ENCODE measurements around the gene SPAG9. TPM values are rescaled to one million over a fixed set of nuclear protein-coding genes. Genes with fewer than 3 reads are reported as not detected.

SPAG9 gene
- total RNA-seq, 2 experiments from 2014 or later, result 58.0 to 58.7 TPM

GRCh38 chr17:51154176-51154575 is 33.5 kb upstream of the SPAG9 start:
- H3K36me3 Mint-ChIP-seq, result peaks cover 21% of the 10 kb centered on the region
- no peak for DNase-seq

GRCh38 chr17:51153210-51154072 is 32.8 kb upstream of the SPAG9 start, which contains the start of gene NME1:
Gene NME1 (plus strand): TSS chr17:51153559. CDS start chr17:51155655, 2,096 bp downstream.
- intact Hi-C loops (cut with micrococcal nuclease), result loop anchor here (1.0 to 5.0 kb wide), 7 partner anchors 13 to 301 kb away; partner anchors contain the start of gene NME2
- Mint-ChIP-seq H3K27ac (no peak within 1 kb of the TSS), H3K4me3 (no peak within 1 kb of the TSS), H3K27me3 (no peaks in the 10 kb centered on the region), H3K9me3 (no peaks in the 10 kb centered on the region), H3K4me1 (ENCODE audit: low read depth) (peaks cover 19% of the 10 kb centered on the region), H3K36me3 (peaks cover 18% of the 10 kb centered on the region)
- ChIA-PET POLR2A (interaction anchor here (0.7 to 1.5 kb wide), 14 partner anchors 10 to 289 kb away, joined by 3 to 16 read pairs (median 4); partner anchors contain the start of genes NME2, SPAG9 and TOB1), CTCF (interaction anchor here (0.6 to 4.3 kb wide), 35 partner anchors 10 to 301 kb away, joined by 3 to 124 read pairs (median 4); partner anchors contain the start of genes NME2, SPAG9 and TOB1)
- DNase-seq, result peak; percentile 99

More at GRCh38 chr17:51154176-51154575, 33.5 kb upstream of the SPAG9 start:
- Mint-ChIP-seq H3K9me3 (no peaks in the 10 kb centered on the region), H3K27me3 (no peaks in the 10 kb centered on the region), H3K4me3 (no peak overlapping the region), H3K4me1 (ENCODE audit: low read depth) (peaks cover 19% of the 10 kb centered on the region), H3K27ac (no peak overlapping the region)
- POLR2A ChIA-PET, result interaction anchor here (1.0 to 1.3 kb wide), 3 partner anchors 11 to 107 kb away, joined by 3 to 16 read pairs (median 4); partner anchors contain the start of gene NME2
- intact Hi-C loops (cut with micrococcal nuclease), result loop anchor here (5.0 kb wide), 1 partner anchor 302 kb away; no protein-coding TSS in a partner anchor
- CTCF ChIA-PET, result interaction anchor here (1.2 to 4.3 kb wide), 6 partner anchors 10 to 152 kb away, joined by 4 to 124 read pairs (median 22); partner anchors contain the start of genes NME2 and SPAG9

GRCh38 chr17:51152766-51153209 is 32.1 kb upstream of the SPAG9 start:
- CTCF ChIA-PET, result interaction anchor here (0.7 to 4.3 kb wide), 23 partner anchors 11 to 300 kb away, joined by 3 to 124 read pairs (median 5); partner anchors contain the start of genes NME2, SPAG9 and TOB1

GRCh38 chr17:51150932-51151331 is 30.3 kb upstream of the SPAG9 start:
- Mint-ChIP-seq H3K9me3 (no peaks in the 10 kb centered on the region), H3K4me1 (ENCODE audit: low read depth) (peaks cover 30% of the 10 kb centered on the region), H3K27ac (no peak overlapping the region), H3K27me3 (no peaks in the 10 kb centered on the region), H3K4me3 (no peak overlapping the region), H3K36me3 (peaks cover 6% of the 10 kb centered on the region)
- CTCF ChIA-PET, result interaction anchor here (4.3 kb wide), 1 partner anchor 149 kb away, joined by 124 read pairs; no protein-coding TSS in a partner anchor
- DNase-seq, result no peak
- intact Hi-C loops (cut with micrococcal nuclease), result loop anchor here (5.0 kb wide), 1 partner anchor 299 kb away; no protein-coding TSS in a partner anchor
- POLR2A ChIA-PET, result no interaction called here

More at GRCh38 chr17:51152766-51153209, 32.1 kb upstream of the SPAG9 start:
- no peaks in the 10 kb centered on the region for H3K27me3 Mint-ChIP-seq
- H3K27ac Mint-ChIP-seq, result no peak overlapping the region
- DNase-seq, result no peak
- H3K9me3 Mint-ChIP-seq, result no peaks in the 10 kb centered on the region
- H3K36me3 Mint-ChIP-seq, result peaks cover 17% of the 10 kb centered on the region
- H3K4me3 Mint-ChIP-seq, result no peak overlapping the region
- H3K4me1 Mint-ChIP-seq (ENCODE audit: low read depth), result peaks cover 23% of the 10 kb centered on the region
- intact Hi-C loops (cut with micrococcal nuclease), result loop anchor here (1.0 to 5.0 kb wide), 7 partner anchors 14 to 300 kb away; partner anchors contain the start of gene NME2
- POLR2A ChIA-PET, result interaction anchor here (0.9 to 1.5 kb wide), 12 partner anchors 10 to 288 kb away, joined by 3 to 16 read pairs (median 4); partner anchors contain the start of genes NME2, SPAG9 and TOB1

GRCh38 chr17:51149163-51149562 is 28.5 kb upstream of the SPAG9 start:
- Mint-ChIP-seq H3K4me3 (no peak overlapping the region), H3K9me3 (no peaks in the 10 kb centered on the region), H3K36me3 (no peaks in the 10 kb centered on the region), H3K27me3 (no peaks in the 10 kb centered on the region), H3K27ac (no peak overlapping the region), H3K4me1 (ENCODE audit: low read depth) (peaks cover 21% of the 10 kb centered on the region)
- no peak for DNase-seq
- CTCF ChIA-PET, result interaction anchor here (0.7 to 3.1 kb wide), 3 partner anchors 29 to 148 kb away, joined by 3 to 22 read pairs (median 8); partner anchors contain the start of gene SPAG9
- POLR2A ChIA-PET, result no interaction called here
- intact Hi-C loops (cut with micrococcal nuclease), result no loop called here

GRCh38 chr17:51147650-51148049 is 27.0 kb upstream of the SPAG9 start:
- intact Hi-C loops (cut with micrococcal nuclease), result loop anchor here (1.0 kb wide), 1 partner anchor 26 kb away; no protein-coding TSS in a partner anchor
- ChIA-PET POLR2A (interaction anchor here (0.6 kb wide), 1 partner anchor 120 kb away, joined by 3 read pairs; no protein-coding TSS in a partner anchor), CTCF (interaction anchor here (0.6 to 3.1 kb wide), 4 partner anchors 27 to 284 kb away, joined by 3 to 22 read pairs (median 6); partner anchors contain the start of gene SPAG9)
- Mint-ChIP-seq H3K4me1 (ENCODE audit: low read depth) (peaks cover 21% of the 10 kb centered on the region), H3K4me3 (no peak overlapping the region), H3K27me3 (no peaks in the 10 kb centered on the region), H3K27ac (peak overlapping the region; percentile 13), H3K36me3 (no peaks in the 10 kb centered on the region), H3K9me3 (no peaks in the 10 kb centered on the region)
- DNase-seq, result peak; percentile 49

GRCh38 chr17:51144266-51145022 is 23.8 kb upstream of the SPAG9 start:
- no peaks in the 10 kb centered on the region for H3K36me3 Mint-ChIP-seq
- H3K27ac Mint-ChIP-seq, result no peak overlapping the region
- ChIA-PET POLR2A (no interaction called here), CTCF (interaction anchor here (1.8 kb wide), 1 partner anchor 143 kb away, joined by 4 read pairs; no protein-coding TSS in a partner anchor)
- H3K4me3 Mint-ChIP-seq, result no peak overlapping the region
- intact Hi-C loops (cut with micrococcal nuclease), result no loop called here
- no peaks in the 10 kb centered on the region for H3K27me3 Mint-ChIP-seq
- DNase-seq, result no peak
- peaks cover 21% of the 10 kb centered on the region for H3K4me1 Mint-ChIP-seq (ENCODE audit: low read depth)
- H3K9me3 Mint-ChIP-seq, result no peaks in the 10 kb centered on the region

- no peak for DNase-seq
- intact Hi-C loops (cut with micrococcal nuclease), result no loop called here
- H3K27me3 Mint-ChIP-seq, result no peaks in the 10 kb centered on the region
- no peak overlapping the region for H3K4me3 Mint-ChIP-seq
- ChIA-PET CTCF (interaction anchor here (0.6 kb wide), 1 partner anchor 16 kb away, joined by 3 read pairs; no protein-coding TSS in a partner anchor), POLR2A (no interaction called here)
- H3K9me3 Mint-ChIP-seq, result no peaks in the 10 kb centered on the region
- H3K36me3 Mint-ChIP-seq, result no peaks in the 10 kb centered on the region
- peaks cover 15% of the 10 kb centered on the region for H3K4me1 Mint-ChIP-seq (ENCODE audit: low read depth)
- no peak overlapping the region for H3K27ac Mint-ChIP-seq
Measured at GRCh38 chr17:51142597-51142996, 21.9 kb upstream of the SPAG9 start.

- Mint-ChIP-seq H3K4me3 (no peak overlapping the region), H3K4me1 (ENCODE audit: low read depth) (peaks cover 8% of the 10 kb centered on the region), H3K9me3 (no peaks in the 10 kb centered on the region), H3K36me3 (no peaks in the 10 kb centered on the region), H3K27me3 (no peaks in the 10 kb centered on the region), H3K27ac (no peak overlapping the region)
- CTCF ChIA-PET, result interaction anchor here (1.4 kb wide), 1 partner anchor 79 kb away, joined by 5 read pairs; no protein-coding TSS in a partner anchor
- no peak for DNase-seq
- intact Hi-C loops (cut with micrococcal nuclease), result no loop called here
- POLR2A ChIA-PET, result no interaction called here
Measured at GRCh38 chr17:51135956-51136355, 15.3 kb upstream of the SPAG9 start.

GRCh38 chr17:51133365-51133764 is 12.7 kb upstream of the SPAG9 start:
- DNase-seq, result no peak
- ChIA-PET CTCF (no interaction called here), POLR2A (no interaction called here)
- H3K27me3 Mint-ChIP-seq, result no peaks in the 10 kb centered on the region
- intact Hi-C loops (cut with micrococcal nuclease), result no loop called here
- no peaks in the 10 kb centered on the region for H3K9me3 Mint-ChIP-seq
- H3K4me3 Mint-ChIP-seq, result no peak overlapping the region
- no peaks in the 10 kb centered on the region for H3K36me3 Mint-ChIP-seq
- peaks cover 8% of the 10 kb centered on the region for H3K4me1 Mint-ChIP-seq (ENCODE audit: low read depth)
- no peak overlapping the region for H3K27ac Mint-ChIP-seq

- H3K27ac Mint-ChIP-seq, result no peak overlapping the region
- ChIA-PET POLR2A (no interaction called here), CTCF (no interaction called here)
- DNase-seq, result no peak
- no peaks in the 10 kb centered on the region for H3K36me3 Mint-ChIP-seq
- intact Hi-C loops (cut with micrococcal nuclease), result no loop called here
- H3K27me3 Mint-ChIP-seq, result no peaks in the 10 kb centered on the region
- no peak overlapping the region for H3K4me3 Mint-ChIP-seq
- H3K9me3 Mint-ChIP-seq, result no peaks in the 10 kb centered on the region
- peaks cover 8% of the 10 kb centered on the region for H3K4me1 Mint-ChIP-seq (ENCODE audit: low read depth)
Measured at GRCh38 chr17:51132964-51133319, 12.3 kb upstream of the SPAG9 start.
